Small intestine (tissue), 7 donors: ENCODE results near the gene CEP112. TPM values are rescaled to one million over a fixed set of nuclear protein-coding genes. Genes with fewer than 3 reads are reported as not detected.

Experiments used
- DNase-seq, 2 donors: peaks; one replicate each; pipeline versions ENCODE4 v3.0.0 to v3.0.0-alpha.2; 2013
- FAIRE-seq: peaks from 2 replicates; lab custom pipeline; 2012; peaks lifted over from hg19 to GRCh38; lab: Jason Lieb, UNC
- H3K27ac ChIP-seq, 3 donors: one replicate each; pipeline ENCODE4 v1.5.1; 2013; ENCODE audit warnings: low read length in 2 of 3, mild to moderate bottlenecking in 2 of 3, control low read depth in 1 of 3, inconsistent platforms in 1 of 3, low read depth in 1 of 3, moderate library complexity in 1 of 3
- H3K27me3 ChIP-seq, 3 donors: one replicate each; pipeline ENCODE4 v1.6.1; 2013; ENCODE audit warnings: low read length in 3 of 3, inconsistent platforms in 1 of 3; ENCODE audit not compliant: control insufficient read depth in 3 of 3, insufficient read depth in 3 of 3
- H3K36me3 ChIP-seq, 3 donors: one replicate each; pipeline ENCODE4 v1.6.1; 2013; ENCODE audit warnings: low read length in 3 of 3, inconsistent platforms in 1 of 3, low read depth in 1 of 3, mild to moderate bottlenecking in 1 of 3, moderate library complexity in 1 of 3; ENCODE audit not compliant: control insufficient read depth in 3 of 3, insufficient read depth in 2 of 3
- H3K4me1 ChIP-seq, 3 donors: one replicate each; pipeline ENCODE4 v1.6.1; 2013; ENCODE audit warnings: low read length in 2 of 3, inconsistent platforms in 1 of 3, low read depth in 1 of 3, mild to moderate bottlenecking in 1 of 3, moderate library complexity in 1 of 3; ENCODE audit not compliant: control insufficient read depth in 3 of 3, insufficient read depth in 2 of 3
- H3K4me3 ChIP-seq, 3 donors: one replicate each; pipeline ENCODE4 v1.5.1; 2013; ENCODE audit warnings: low read length in 3 of 3, control low read depth in 1 of 3, inconsistent platforms in 1 of 3, low read depth in 1 of 3, mild to moderate bottlenecking in 1 of 3, moderate library complexity in 1 of 3
- H3K9me3 ChIP-seq, 2 donors: one replicate each; pipeline ENCODE4 v1.6.1; 2013; ENCODE audit warnings: low read depth in 1 of 2, low read length in 1 of 2; ENCODE audit not compliant: control insufficient read depth in 2 of 2, insufficient read depth in 1 of 2
- WGBS, 3 donors: extraction: QIAGEN DNeasy Blood & Tissue Kit; methylation state at CpG; one replicate each; pipeline ENCODE4 v1.1.7; 2013; 5-methylcytosine and 5-hydroxymethylcytosine counted together
- polyA plus RNA-seq, 4 donors: library from polyadenylated mRNA; stranded (reverse) in 3 of 4; unstranded in 1 of 4; fragments of 200-250 nt in 3 of 4; fragments of 120-200 nt in 1 of 4; gene quantifications; one replicate each; pipeline versions ENCODE4 v1.2.1 to v1.2.3, GENCODE V29; 2013
- donor health status: healthy with polysubstance abuse.
- donor health status: control.
- donor health status: control.
- donor health status: Bipolar disorder and iron deficiency.
- donor health status: healthy.

Gene CEP112
- polyA plus RNA-seq, 4 donors = 2.4 to 3.6 (median 3.5) TPM; not detected in 1

- no peak overlapping the region for H3K27ac ChIP-seq
- no peaks in the 10 kb centered on the region for H3K9me3 ChIP-seq
- H3K27me3 ChIP-seq = no peaks in the 10 kb centered on the region
Measured at GRCh38 chr17:65629234-65629690, 562.7 kb downstream of the CEP112 start.

DNA sequence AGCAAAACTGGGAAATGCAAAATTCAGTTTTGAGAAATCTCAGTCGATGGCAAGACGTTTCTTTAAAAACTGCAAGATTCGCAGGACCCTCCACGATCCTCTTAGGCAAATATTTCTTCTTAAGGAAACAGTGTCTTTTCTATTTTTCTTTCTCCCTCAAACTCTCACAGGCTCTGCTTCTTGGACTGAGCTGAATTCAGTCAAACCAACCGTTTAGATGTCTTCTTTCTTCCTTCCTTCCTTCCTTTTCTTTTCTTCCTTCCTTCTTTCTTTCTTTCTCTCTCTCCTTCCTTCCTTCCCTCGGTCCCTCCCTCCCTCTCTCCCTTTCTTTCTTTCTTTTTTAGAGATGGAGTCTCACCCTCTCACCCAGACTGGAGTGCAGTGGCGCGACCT is 563.3 kb downstream of the CEP112 start:
- Histone ChIP-seq H3K4me1 (peaks cover 0 to 3% (median 0%) of the 10 kb centered on the region in 3 donors), H3K27me3 (no peaks in the 10 kb centered on the region), H3K9me3 (no peaks in the 10 kb centered on the region), H3K4me3 (no peak overlapping the region), H3K27ac (no peak overlapping the region), H3K36me3 (no peaks in the 10 kb centered on the region)
- WGBS, 3 donors = 55 to 59% (median 55%) methylated on average over 8 of the region's 8 CpGs
- no peak for DNase-seq
- no peak for FAIRE-seq

More at GRCh38 chr17:65629234-65629690, 562.7 kb downstream of the CEP112 start:
- H3K4me3 ChIP-seq = no peak overlapping the region
- DNase-seq = no peak
- 30 to 52% (median 46%) methylated on average over 5 of the region's 5 CpGs for WGBS, 3 donors
- no peaks in the 10 kb centered on the region for H3K36me3 ChIP-seq
- peaks cover 0 to 3% (median 0%) of the 10 kb centered on the region in 3 donors for H3K4me1 ChIP-seq
- FAIRE-seq = no peak

GRCh38 chr17:65627891-65628643 is 563.9 kb downstream of the CEP112 start:
- H3K27ac ChIP-seq = no peak overlapping the region
- peak; percentile 64 to 68 for DNase-seq
- H3K4me1 ChIP-seq = peaks cover 0 to 3% (median 0%) of the 10 kb centered on the region in 3 donors
- no peaks in the 10 kb centered on the region for H3K27me3 ChIP-seq
- 17 to 50% (median 33%) methylated on average over 17 of the region's 17 CpGs for WGBS, 3 donors
- no peak for FAIRE-seq
- no peaks in the 10 kb centered on the region for H3K9me3 ChIP-seq
- no peak overlapping the region for H3K4me3 ChIP-seq
- H3K36me3 ChIP-seq = no peaks in the 10 kb centered on the region

DNA sequence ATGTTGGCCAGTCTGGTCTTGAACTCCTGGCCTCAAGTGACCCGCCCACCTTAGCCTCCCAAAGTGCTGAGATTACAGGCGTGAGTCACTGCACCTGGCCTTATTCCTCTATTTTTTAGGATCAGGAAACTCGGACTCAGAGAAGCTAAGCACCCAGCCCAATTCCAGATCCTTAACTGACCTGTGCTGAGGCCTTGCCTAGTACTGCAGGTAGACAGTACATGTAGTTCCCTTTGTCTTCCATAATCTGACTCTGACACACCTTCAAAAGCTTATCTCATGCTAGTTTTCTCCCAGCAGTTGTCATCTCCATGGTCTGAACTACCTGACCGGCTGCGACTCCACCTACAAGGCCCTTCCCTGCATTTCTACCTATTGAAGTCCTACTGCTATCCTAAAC is 564.8 kb downstream of the CEP112 start:
- FAIRE-seq (no peak), DNase-seq (peak in 1 of 2 donors; percentile 63)
- Histone ChIP-seq H3K9me3 (no peaks in the 10 kb centered on the region), H3K27me3 (no peaks in the 10 kb centered on the region), H3K4me3 (no peak overlapping the region), H3K4me1 (peaks cover 0 to 3% (median 0%) of the 10 kb centered on the region in 3 donors), H3K36me3 (no peaks in the 10 kb centered on the region), H3K27ac (no peak overlapping the region)
- WGBS, 3 donors = 27 to 73% (median 43%) methylated on average over 5 of the region's 5 CpGs

DNA sequence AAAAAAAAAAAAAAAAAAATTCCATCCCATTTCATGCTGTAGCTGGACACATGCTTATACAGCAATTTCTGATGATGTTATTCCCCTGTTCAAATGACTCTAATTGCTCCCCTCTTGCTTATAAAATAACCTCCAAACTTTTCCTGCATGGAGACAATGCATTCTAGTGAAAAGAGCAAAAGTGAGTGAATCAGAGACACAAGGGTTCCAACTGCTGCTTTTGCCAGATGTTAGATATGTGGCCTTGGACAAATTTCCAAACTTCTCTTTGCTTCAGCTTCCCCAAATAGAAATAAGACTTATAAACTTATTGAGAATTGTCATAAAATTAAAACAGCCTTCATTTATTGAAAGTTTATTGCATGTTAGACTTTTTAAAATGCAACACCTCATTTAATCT is 565.5 kb downstream of the CEP112 start:
- H3K27me3 ChIP-seq = no peaks in the 10 kb centered on the region
- H3K9me3 ChIP-seq = no peaks in the 10 kb centered on the region
- FAIRE-seq (no peak), DNase-seq (no peak)
- H3K4me3 ChIP-seq = no peak overlapping the region
- H3K27ac ChIP-seq = no peak overlapping the region
- peaks cover 0 to 3% (median 0%) of the 10 kb centered on the region in 3 donors for H3K4me1 ChIP-seq
- no peaks in the 10 kb centered on the region for H3K36me3 ChIP-seq

DNA sequence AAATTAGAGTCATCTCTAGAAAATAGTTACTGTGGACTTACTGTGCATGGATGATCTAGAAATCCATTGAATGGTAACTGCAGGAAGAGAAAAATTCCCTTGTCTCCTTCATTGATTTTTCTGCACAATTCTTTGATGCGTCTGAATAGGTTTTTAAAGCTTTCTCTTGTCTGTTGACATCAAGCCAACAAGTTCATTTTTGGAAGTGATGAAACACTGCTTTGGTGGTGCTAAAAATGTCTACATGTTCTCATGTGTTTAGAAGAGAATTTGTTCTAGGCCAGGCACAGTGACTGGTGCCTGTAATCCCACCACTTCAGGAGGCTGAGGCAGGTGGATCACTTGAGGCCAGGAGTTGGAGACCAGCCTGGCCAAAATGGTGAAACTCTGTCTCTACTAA is 573.4 kb downstream of the CEP112 start:
- Histone ChIP-seq H3K9me3 (no peaks in the 10 kb centered on the region), H3K27me3 (no peaks in the 10 kb centered on the region), H3K27ac (no peak overlapping the region), H3K4me1 (no peaks in the 10 kb centered on the region), H3K4me3 (no peak overlapping the region), H3K36me3 (no peaks in the 10 kb centered on the region)
- no peak for DNase-seq
- WGBS, 3 donors = 93 to 95% (median 93%) methylated on average over 1 of the region's 1 CpG
- FAIRE-seq = no peak

DNA sequence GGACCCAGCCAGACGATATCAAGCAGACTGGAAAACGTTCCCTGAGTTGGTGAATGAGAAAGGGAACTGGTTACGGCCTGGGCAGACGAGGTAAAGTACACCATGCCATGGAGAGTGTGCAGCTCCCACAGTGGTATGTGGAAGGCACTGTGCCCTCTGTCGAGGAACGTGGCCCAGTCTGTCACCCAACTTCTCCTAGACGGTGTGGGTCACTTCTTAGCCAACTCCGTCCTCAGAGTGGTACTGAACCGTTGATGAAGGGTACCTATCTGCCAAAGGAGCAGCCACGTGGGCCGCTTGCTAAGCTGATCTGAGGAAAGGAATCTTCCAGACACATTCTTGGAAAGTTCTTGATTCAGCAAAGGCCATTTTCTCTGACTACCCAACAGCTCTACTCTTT is 574.4 kb downstream of the CEP112 start:
- Histone ChIP-seq H3K9me3 (no peaks in the 10 kb centered on the region), H3K4me3 (no peak overlapping the region), H3K4me1 (no peaks in the 10 kb centered on the region), H3K27ac (no peak overlapping the region), H3K27me3 (no peaks in the 10 kb centered on the region), H3K36me3 (no peaks in the 10 kb centered on the region)
- no peak for DNase-seq
- FAIRE-seq = no peak
- WGBS, 3 donors = 90 to 95% (median 94%) methylated on average over 11 of the region's 11 CpGs

GRCh38 chr17:65609749-65610148 is 582.2 kb downstream of the CEP112 start:
- FAIRE-seq (no peak), DNase-seq (no peak)
- no peaks in the 10 kb centered on the region for H3K36me3 ChIP-seq
- 55 to 77% (median 61%) methylated on average over 2 of the region's 2 CpGs for WGBS, 3 donors
- H3K4me1 ChIP-seq = no peaks in the 10 kb centered on the region
- H3K9me3 ChIP-seq = no peaks in the 10 kb centered on the region
- no peak overlapping the region for H3K27ac ChIP-seq
- H3K4me3 ChIP-seq = no peak overlapping the region
- H3K27me3 ChIP-seq = no peaks in the 10 kb centered on the region
